Activated gamma-delta T cell (primary cell): ENCODE measurements around the gene VOPP1.

Experiments used
- DNase-seq: peaks from one replicate; lab custom pipeline; 2025; lab: John Stamatoyannopoulos, UW

The VOPP1 gene

GRCh38 chr7:55468495-55468894, 103.8 kb downstream of the VOPP1 start:
- no peak for DNase-seq

GRCh38 chr7:55467047-55467593, 105.2 kb downstream of the VOPP1 start:
- no peak for DNase-seq

DNA sequence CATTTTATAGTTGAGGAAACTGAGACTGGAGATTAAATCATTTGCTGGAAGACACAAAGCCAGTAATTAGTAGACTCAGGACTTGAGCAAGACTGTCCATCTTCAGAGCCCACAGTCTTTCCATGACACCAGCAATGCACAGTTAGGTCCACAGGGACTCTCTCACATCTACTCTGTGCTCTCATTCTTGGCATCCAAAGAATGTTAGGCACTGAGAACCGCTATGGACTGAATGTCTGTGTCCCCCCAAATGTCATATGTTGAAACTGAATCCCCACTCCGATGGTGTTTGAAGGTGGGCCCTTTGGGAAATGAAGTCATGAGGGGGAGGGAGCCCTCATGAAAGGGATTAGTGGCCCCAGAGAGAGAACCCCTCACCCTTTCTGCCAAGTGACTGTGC, 106.6 kb downstream of the VOPP1 start:
- no peak for DNase-seq

DNA sequence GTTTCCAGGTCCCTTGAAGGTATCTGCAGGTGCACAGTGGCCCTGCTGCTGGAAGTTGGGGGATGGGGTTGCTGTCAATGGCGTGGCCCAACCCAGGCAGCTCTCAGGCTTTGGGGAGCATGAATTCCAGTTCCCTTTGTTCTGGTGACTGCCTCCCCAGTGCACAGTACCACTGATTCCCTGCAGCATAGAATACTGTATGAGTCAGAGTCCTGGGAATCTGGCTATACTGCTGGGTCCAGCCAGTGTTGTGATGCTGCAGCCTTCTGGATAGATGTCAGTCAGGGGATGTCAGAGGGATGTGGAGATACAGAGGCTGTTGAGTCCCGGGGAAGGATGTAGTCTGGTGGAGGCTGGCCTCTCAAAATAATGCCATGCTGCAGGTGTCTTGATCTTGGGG, 107.9 kb downstream of the VOPP1 start:
- no peak for DNase-seq

GRCh38 chr7:55463686-55464262, 108.5 kb downstream of the VOPP1 start:
- DNase-seq, result no peak

GRCh38 chr7:55458351-55458750, 114.0 kb downstream of the VOPP1 start:
- no peak for DNase-seq

GRCh38 chr7:55457801-55458200, 114.5 kb downstream of the VOPP1 start:
- no peak for DNase-seq

DNA sequence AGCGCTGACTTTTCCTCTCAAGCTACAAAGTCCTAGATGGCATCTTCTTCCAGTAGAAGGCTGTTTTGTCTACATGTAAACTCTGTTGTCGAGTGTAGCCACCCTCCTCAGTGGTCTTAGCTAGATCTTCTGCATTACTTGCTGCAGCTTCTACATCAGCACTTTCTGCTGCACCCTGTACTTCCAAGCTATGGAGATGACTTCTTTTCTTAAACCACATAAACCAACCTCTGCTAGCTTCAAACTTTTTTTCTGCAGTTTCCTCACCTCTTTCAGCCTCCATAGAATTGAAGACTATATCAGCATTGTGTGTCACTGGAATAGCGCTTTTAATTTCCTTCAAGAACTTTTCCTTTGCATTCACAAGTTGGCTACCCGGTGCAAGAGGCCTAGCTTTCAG, 119.3 kb downstream of the VOPP1 start:
- no peak for DNase-seq

- DNase-seq, result no peak
Measured at GRCh38 chr7:55449992-55450535, 122.2 kb downstream of the VOPP1 start.

- DNase-seq, result no peak
Measured at GRCh38 chr7:55449205-55449991, 122.9 kb downstream of the VOPP1 start.

GRCh38 chr7:55448526-55448925, 123.8 kb downstream of the VOPP1 start:
- DNase-seq, result no peak

DNA sequence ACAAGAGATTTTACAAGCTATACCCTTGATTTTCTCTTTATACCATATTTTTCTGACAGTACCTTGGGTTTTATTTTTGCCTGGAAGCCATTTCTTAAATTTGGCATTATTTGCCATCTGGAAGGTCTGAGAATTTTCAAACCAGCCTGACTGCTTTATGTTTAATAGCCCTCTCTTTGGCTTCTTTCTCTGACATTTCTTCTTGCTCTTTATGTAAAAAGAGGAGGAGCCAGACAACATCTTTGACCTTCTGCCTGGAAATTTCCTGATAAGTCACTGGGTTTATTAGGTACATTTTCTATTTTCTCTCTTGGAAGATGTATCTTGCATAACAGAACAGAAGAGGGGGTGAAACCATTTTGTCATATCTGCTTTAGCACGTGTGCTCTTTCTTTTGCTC, 127.5 kb downstream of the VOPP1 start:
- no peak for DNase-seq

DNA sequence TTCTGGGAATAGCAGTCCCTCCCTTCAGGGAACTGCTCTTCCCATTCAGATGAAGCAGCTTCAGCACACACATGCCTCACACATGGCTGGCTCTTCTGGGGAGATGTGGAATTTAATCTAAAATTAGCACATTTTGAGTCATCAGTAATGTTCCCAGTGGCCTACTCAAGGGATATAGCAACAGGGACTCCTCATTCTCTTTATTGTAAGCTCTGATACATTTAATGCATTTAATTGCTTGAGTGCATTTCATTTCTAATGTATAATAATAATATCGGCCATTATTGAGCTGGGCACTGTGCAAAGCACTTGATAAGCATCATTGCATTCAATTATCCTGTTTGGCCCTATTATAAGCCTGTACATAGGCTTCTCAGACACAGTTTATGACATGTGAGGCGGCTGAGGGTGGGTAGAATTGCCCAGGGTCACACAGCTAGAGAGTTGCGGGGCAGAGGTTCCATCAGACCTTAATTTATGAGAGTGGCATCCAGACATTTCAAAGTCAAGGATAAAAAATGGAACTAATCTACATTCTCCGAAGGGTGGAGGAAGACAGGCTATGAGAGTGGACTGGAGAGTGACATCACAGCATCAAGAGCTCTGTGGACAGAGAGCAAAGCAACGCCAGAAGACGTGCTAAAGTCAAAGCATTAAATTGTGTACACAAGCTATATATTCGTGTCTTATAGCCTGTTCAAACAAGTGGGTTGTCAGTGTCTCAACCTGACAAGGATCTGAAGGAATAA, 130.4 kb downstream of the VOPP1 start:
- DNase-seq, result no peak

DNA sequence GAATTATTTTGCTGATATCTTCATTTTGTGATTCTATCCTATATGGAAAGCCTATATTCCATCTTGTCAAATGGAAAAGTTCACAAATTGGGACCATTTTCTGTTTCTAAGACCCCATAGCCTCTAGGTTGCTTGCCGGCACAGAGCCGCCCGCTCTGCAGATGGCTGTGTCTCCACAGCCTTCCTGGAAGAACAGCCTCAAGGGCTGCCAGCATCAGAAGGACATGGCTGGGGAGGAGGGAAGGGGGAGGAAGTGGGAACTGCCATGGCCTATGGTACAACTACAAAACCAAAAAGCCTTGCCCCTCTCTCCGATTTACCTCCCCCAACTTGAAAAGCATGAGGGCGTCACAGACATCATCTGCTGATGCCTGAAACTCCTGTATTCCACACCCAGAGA, 131.3 kb downstream of the VOPP1 start:
- no peak for DNase-seq

GRCh38 chr7:55440040-55440690, 132.1 kb downstream of the VOPP1 start:
- DNase-seq, result no peak

- no peak for DNase-seq
Measured at GRCh38 chr7:55439627-55440026, 132.7 kb downstream of the VOPP1 start.

GRCh38 chr7:55438757-55439525, 133.4 kb downstream of the VOPP1 start:
- DNase-seq, result no peak

DNA sequence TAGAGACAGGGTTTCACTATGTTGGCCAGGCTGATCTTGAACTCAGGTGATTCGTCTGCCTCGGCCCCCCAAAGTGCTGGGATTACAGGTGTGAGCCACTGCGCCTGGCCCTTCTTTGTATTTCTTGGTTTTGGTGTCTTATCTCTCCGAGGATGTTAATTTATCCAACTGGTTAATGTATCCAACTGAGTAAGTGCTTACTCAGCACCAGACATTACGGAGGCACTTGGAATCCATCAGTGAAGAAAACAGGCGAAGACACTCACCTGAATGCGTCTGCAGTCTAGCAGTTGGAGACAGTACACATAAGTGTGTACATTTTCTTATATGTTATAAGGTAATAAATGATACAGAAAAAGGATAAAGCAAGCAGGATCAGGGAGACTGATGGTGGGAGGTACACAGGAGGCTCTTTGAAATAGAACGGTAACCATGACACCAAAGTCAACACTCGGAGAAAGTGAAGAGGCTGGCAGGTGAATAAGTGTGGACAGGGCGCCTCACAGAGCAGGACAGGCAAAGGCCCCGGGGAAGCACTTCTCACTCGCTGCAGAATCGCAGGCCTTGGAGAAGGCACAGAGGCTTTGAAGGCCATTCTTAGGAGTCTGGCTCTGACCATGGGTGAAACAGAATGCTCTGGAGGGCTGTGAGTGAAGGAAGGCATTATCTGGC, 134.1 kb downstream of the VOPP1 start:
- no peak for DNase-seq

GRCh38 chr7:55437375-55437774, 134.9 kb downstream of the VOPP1 start:
- DNase-seq, result no peak

DNA sequence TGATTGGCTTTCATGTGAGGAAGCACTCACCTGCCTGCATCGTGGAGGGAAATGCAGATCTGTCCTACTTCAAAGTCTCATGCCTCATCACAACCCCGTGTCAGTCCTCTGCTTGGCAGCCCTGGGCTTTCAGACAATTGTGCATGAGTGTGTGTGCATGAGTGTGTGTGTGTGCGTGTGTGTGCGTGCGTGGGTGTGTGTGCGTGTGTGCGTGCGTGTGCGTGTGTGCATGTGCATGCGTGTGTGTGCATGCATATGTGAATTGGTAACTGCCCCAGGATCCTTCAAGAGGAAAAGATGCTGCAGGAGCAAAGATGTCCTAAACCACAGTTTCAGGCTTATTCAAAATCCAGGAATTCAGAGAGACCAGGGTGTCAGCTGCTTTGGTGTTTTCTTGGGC, 135.8 kb downstream of the VOPP1 start:
- DNase-seq, result no peak

- no peak for DNase-seq
Measured at GRCh38 chr7:55435466-55435865, 136.8 kb downstream of the VOPP1 start.
